GM18519 (cell line): ENCODE data around the gene HDC.

Source experiments
- ATAC-seq: cut with Tn5 transposase; IDR thresholded peaks from one replicate; pipeline ENCODE4 v1.9.1; 2021; ENCODE audit warnings: mild to moderate bottlenecking, moderate library complexity; ENCODE audit not compliant: unreplicated experiment, low FRiP score

HDC gene

GRCh38 chr15:50265620-50266019, at the start of gene HDC:
TSS of gene HDC (minus strand) at chr15:50265726. CDS start at chr15:50265623, 103 bp downstream.
- ATAC-seq = no peak

- ATAC-seq = no peak
Observed at GRCh38 chr15:50312636-50313035, 47.1 kb upstream of the HDC start.

- no peak for ATAC-seq
Observed at GRCh38 chr15:50307799-50308198, 42.3 kb upstream of the HDC start.

- no peak for ATAC-seq
Observed at GRCh38 chr15:50304836-50305235, 39.3 kb upstream of the HDC start.

- no peak for ATAC-seq
Observed at GRCh38 chr15:50302581-50302980, 37.1 kb upstream of the HDC start.

GRCh38 chr15:50298340-50298739, 32.8 kb upstream of the HDC start:
- no peak for ATAC-seq

- no peak for ATAC-seq
Observed at GRCh38 chr15:50295966-50296365, 30.4 kb upstream of the HDC start.

- no peak for ATAC-seq
Observed at GRCh38 chr15:50289749-50290148, 24.2 kb upstream of the HDC start.

- no peak for ATAC-seq
Observed at GRCh38 chr15:50287324-50288116, 22.0 kb upstream of the HDC start.

GRCh38 chr15:50281427-50281826, 15.9 kb upstream of the HDC start:
- no peak for ATAC-seq

GRCh38 chr15:50280271-50280670, 14.7 kb upstream of the HDC start:
- no peak for ATAC-seq

GRCh38 chr15:50278496-50278895, 13.0 kb upstream of the HDC start:
- ATAC-seq = no peak

- ATAC-seq = no peak
Observed at GRCh38 chr15:50277370-50277769, 11.8 kb upstream of the HDC start.

- no peak for ATAC-seq
Observed at GRCh38 chr15:50275908-50276307, 10.4 kb upstream of the HDC start.

- no peak for ATAC-seq
Observed at GRCh38 chr15:50275091-50275490, 9.6 kb upstream of the HDC start.

GRCh38 chr15:50267577-50267976, 2.1 kb upstream of the HDC start:
- ATAC-seq = no peak

- ATAC-seq = no peak
Observed at GRCh38 chr15:50262533-50262932, 3.0 kb downstream of the HDC start.

GRCh38 chr15:50261981-50262380, 3.5 kb downstream of the HDC start:
- ATAC-seq = no peak

GRCh38 chr15:50260969-50261496, 4.5 kb downstream of the HDC start:
- ATAC-seq = no peak

- ATAC-seq = no peak
Observed at GRCh38 chr15:50259276-50259675, 6.2 kb downstream of the HDC start.

- no peak for ATAC-seq
Observed at GRCh38 chr15:50257924-50258323, 7.6 kb downstream of the HDC start.

- ATAC-seq = no peak
Observed at GRCh38 chr15:50257332-50257731, 8.2 kb downstream of the HDC start.
